ENCODE measurements around the gene CNKSR3.

DNA sequence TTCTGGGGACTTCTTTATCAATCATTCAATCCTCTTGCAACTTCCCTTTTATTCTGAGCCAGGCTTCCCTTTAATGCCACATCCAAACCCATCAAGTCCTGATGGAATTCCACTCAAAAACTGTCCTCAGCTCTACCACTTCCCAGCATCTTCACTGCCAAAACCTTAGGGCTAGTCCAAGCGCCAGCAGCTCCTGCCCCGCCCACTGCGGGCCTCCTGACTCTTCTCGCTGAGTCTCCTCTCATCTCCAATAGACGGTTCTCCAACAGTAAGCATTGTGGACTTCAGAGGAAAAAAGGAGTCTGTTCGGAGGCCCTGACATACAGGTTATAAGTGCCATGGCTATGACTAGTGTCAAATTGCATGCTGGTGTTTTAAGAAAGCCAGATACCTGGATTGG, 38.7 kb upstream of the CNKSR3 start:
- TF ChIP-seq POLR2AphosphoS5 (IDR thresholded peaks at IDR 0.05): no peak
- TF ChIP-seq, protein P1, sequence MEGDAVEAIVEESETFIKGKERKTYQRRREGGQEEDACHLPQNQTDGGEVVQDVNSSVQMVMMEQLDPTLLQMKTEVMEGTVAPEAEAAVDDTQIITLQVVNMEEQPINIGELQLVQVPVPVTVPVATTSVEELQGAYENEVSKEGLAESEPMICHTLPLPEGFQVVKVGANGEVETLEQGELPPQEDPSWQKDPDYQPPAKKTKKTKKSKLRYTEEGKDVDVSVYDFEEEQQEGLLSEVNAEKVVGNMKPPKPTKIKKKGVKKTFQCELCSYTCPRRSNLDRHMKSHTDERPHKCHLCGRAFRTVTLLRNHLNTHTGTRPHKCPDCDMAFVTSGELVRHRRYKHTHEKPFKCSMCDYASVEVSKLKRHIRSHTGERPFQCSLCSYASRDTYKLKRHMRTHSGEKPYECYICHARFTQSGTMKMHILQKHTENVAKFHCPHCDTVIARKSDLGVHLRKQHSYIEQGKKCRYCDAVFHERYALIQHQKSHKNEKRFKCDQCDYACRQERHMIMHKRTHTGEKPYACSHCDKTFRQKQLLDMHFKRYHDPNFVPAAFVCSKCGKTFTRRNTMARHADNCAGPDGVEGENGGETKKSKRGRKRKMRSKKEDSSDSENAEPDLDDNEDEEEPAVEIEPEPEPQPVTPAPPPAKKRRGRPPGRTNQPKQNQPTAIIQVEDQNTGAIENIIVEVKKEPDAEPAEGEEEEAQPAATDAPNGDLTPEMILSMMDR (IDR thresholded peaks at IDR 0.05): no peak

Data from suprapubic skin (tissue), 3 donors.